ENCODE measurements around the gene GPR171.

- no peak for TF ChIP-seq EZH2 (IDR thresholded peaks at IDR 0.05; ENCODE audit: insufficient read depth, poor library complexity, severe bottlenecking)
- TF ChIP-seq EZH2phosphoT487 (IDR thresholded peaks at IDR 0.05; ENCODE audit: insufficient read depth, low read depth) = no peak
Observed at GRCh38 chr3:151203051-151203420, at the start of gene GPR171.

Data from GM23248 (cell line).